CD4-positive, alpha-beta T cell treated with Interleukin-1 beta for 1 hour (primary cell): ENCODE measurements around the gene SPSB2.
"Not testable (repeated sequence)": the region's sequence is repeated elsewhere in the genome, so short reads cannot be mapped to it uniquely, and the experiment has no call there.

Experiments used
- DNase-seq, 2 donors: peaks; one replicate each; pipeline ENCODE4 v3.0.0-alpha.2; 2020 to 2022

The SPSB2 gene

GRCh38 chr12:6899837-6900519 lies 26.9 kb upstream of the SPSB2 start:
- DNase-seq: peak; percentile 36 to 65

GRCh38 chr12:6899427-6899826 lies 26.3 kb upstream of the SPSB2 start:
- no peak for DNase-seq

GRCh38 chr12:6896846-6897435 lies 23.8 kb upstream of the SPSB2 start:
- no peak for DNase-seq

GRCh38 chr12:6894321-6894720 lies 21.2 kb upstream of the SPSB2 start:
- DNase-seq: no peak

GRCh38 chr12:6892683-6893082 lies 19.6 kb upstream of the SPSB2 start:
- DNase-seq: not testable (repeated sequence)

- no peak for DNase-seq
Measured at GRCh38 chr12:6891646-6892001, 18.5 kb upstream of the SPSB2 start.

GRCh38 chr12:6890789-6891645 lies 17.9 kb upstream of the SPSB2 start:
- peak; percentile 98 for DNase-seq

- DNase-seq: not testable (repeated sequence)
Measured at GRCh38 chr12:6889775-6890573, 16.9 kb upstream of the SPSB2 start.

- not testable (repeated sequence) for DNase-seq
Measured at GRCh38 chr12:6888794-6889193, 15.7 kb upstream of the SPSB2 start.

- no peak for DNase-seq
Measured at GRCh38 chr12:6888360-6888759, 15.3 kb upstream of the SPSB2 start.

GRCh38 chr12:6887460-6887859 lies 14.4 kb upstream of the SPSB2 start:
- DNase-seq: peak in 1 of 2 donors; percentile 25

GRCh38 chr12:6886206-6886999 lies 13.3 kb upstream of the SPSB2 start:
- not testable (repeated sequence) for DNase-seq

GRCh38 chr12:6884539-6884938 lies 11.4 kb upstream of the SPSB2 start:
- no peak for DNase-seq

GRCh38 chr12:6883683-6884082 lies 10.6 kb upstream of the SPSB2 start:
- no peak for DNase-seq

- DNase-seq: no peak
Measured at GRCh38 chr12:6883252-6883651, 10.1 kb upstream of the SPSB2 start.

- DNase-seq: not testable (repeated sequence)
Measured at GRCh38 chr12:6879824-6880223, 6.7 kb upstream of the SPSB2 start.

GRCh38 chr12:6874015-6874368 lies 889 bp upstream of the SPSB2 start:
- DNase-seq: not testable (repeated sequence)

- DNase-seq: peak; percentile 84 to 88
Measured at GRCh38 chr12:6872073-6873048, 742 bp downstream of the SPSB2 start.

- DNase-seq: peak; percentile 15 to 41
Measured at GRCh38 chr12:6871052-6871957, 1.8 kb downstream of the SPSB2 start.

GRCh38 chr12:6870304-6870703 lies 2.8 kb downstream of the SPSB2 start:
- not testable (repeated sequence) for DNase-seq
